GM18498 (cell line): Measurements from ENCODE around the gene TSGA10IP.

ENCODE experiments used
- ATAC-seq: cut with Tn5 transposase; IDR thresholded peaks from one replicate; pipeline ENCODE4 v1.9.1; 2021; ENCODE audit warnings: mild to moderate bottlenecking, moderate library complexity; ENCODE audit not compliant: unreplicated experiment

Gene TSGA10IP

DNA sequence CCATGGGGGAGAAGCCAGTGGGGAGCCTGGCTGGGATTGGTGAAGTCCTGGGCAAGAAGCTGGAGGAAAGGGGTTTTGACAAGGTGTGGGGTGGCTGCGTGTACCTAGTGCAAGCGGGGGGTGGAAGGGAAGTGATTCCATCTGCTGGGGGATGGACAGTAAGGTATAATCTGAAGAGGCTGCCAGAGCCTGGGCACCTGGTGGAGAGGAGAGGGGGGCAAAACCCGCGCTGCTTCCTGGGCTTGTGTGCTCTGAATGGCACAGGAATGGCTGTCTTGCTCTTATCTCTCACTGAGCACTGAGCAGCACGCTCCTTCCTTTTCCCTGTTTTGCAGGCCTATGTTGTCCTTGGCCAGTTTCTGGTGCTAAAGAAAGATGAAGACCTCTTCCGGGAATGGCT lies 58.0 kb downstream of the TSGA10IP start:
- no peak for ATAC-seq

DNA sequence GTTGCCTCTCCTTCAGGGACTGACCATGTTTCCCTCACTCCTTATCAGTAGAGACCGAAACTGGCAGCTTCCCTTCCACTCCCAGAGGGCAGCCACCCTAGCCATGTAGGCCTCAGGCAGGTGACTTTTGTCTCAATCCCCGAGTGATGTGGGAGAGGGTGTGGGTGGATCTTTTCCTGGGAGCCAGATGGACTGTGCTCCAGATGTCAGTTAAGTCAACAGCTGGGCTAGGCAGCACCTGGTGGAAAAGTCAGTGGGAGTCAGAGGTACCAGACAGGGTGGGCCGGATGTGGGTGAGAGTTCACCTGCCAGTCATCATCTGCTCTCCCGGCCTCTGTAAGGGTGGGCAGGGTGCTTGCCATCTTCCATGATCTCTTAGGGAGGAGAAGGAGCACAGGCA lies 58.9 kb downstream of the TSGA10IP start:
- no peak for ATAC-seq

GRCh38 chr11:66006134-66006890 lies 61.0 kb downstream of the TSGA10IP start:
- ATAC-seq, result no peak

DNA sequence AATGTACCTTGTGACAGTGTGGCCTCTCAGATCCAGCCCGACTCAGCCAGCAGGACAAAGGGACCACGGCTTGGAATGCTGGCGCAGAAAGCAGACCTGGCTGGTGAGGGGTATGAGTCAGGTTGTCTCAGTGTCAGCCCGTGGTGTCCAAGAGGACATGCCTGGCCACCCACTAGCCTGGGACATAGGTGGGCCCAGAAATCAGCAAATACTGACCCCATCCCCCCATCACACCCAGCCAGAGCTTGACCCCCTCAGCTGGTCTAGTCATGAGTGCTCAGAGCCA lies 61.6 kb downstream of the TSGA10IP start:
- no peak for ATAC-seq

GRCh38 chr11:66007201-66007634 lies 61.9 kb downstream of the TSGA10IP start:
- ATAC-seq, result no peak

DNA sequence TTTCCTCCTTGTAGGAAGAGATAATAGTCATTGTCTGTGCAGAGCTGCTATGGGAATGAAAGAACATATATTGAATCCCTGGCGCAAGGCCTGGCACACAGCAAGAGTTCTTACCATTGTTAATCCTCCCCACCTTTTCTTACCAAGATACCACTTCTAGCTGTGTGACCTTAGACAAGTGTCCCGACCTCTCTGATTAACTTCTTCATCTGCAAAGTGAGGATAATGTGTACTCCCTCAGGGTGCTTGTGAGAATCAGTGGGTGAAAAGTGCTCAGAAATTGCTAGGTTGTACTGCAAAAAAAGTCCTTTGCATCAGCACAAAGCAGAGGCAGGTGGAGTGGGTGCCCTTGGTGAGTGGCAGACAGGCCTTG lies 62.8 kb downstream of the TSGA10IP start:
- ATAC-seq, result no peak

- no peak for ATAC-seq
Measured at GRCh38 chr11:66008468-66009101, 63.3 kb downstream of the TSGA10IP start.
